Upper lobe of left lung (tissue), 4 donors: ENCODE results near the gene TIMMDC1.

Source experiments
- CTCF ChIP-seq, 6 experiments: fragments of 450-650 bp in 4 of 6; fragments of 200-600 bp in 2 of 6; sonication (generic) in 2 of 6; IDR thresholded peaks; one replicate each; pipeline ENCODE4 v1.5.1; 2016 to 2019; ENCODE audit warnings: antibody characterized with exemption in 6 of 6
- POLR2A ChIP-seq, 4 donors: fragments of 450-650 bp; IDR thresholded peaks; one replicate each; pipeline ENCODE4 v1.5.1; 2016 to 2017; ENCODE audit warnings: antibody characterized with exemption in 4 of 4, mild to moderate bottlenecking in 2 of 4

GRCh38 chr3:119469418-119470189 lies 28.7 kb upstream of the TIMMDC1 start:
- TF ChIP-seq POLR2A (IDR thresholded peaks at IDR 0.05) (no peak), CTCF (IDR thresholded peaks at IDR 0.05) (no peak)
